ENCODE results near the gene SAXO2. TPM values are rescaled to one million over a fixed set of nuclear protein-coding genes. Genes with fewer than 3 reads are reported as not detected.

Gene SAXO2
- total RNA-seq, 4 donors from 2014 or later: 0.81 to 2.4 (median 1.4) TPM; not detected in 1

Other genes with a start within 250 kb of the SAXO2 start
- 1 to 10 TPM in 2 of 4 donors, under 1 TPM in 2; 0.73 to 1.8 (median 1.1) TPM for gene MEX3B, start 216.8 kb upstream of the SAXO2 start, total RNA-seq
- gene EFL1, start 84 bp upstream of the SAXO2 start, total RNA-seq: 10 to 100 TPM; 10.3 to 29.8 (median 17.5) TPM
- 1 to 10 TPM; 1.9 to 2.7 (median 2.2) TPM for gene GOLGA6L10, start 86.7 kb downstream of the SAXO2 start, total RNA-seq
- gene GOLGA6L9, start 167.0 kb downstream of the SAXO2 start, total RNA-seq: 1 to 10 TPM; 3.3 to 5.2 (median 3.7) TPM